CD4-positive, alpha-beta T cell treated with Interferon gamma for 1 hour (primary cell): ENCODE data around the gene KRTAP22-2.

Experiments used
- DNase-seq: peaks from one replicate; pipeline ENCODE4 v3.0.0-alpha.2; 2020

KRTAP22-2 gene

GRCh38 chr21:30561957-30562356, 28.2 kb downstream of the KRTAP22-2 start:
- no peak for DNase-seq

GRCh38 chr21:30561264-30561895, 28.8 kb downstream of the KRTAP22-2 start, which contains the start of gene KRTAP19-7:
Gene KRTAP19-7 (minus strand): TSS chr21:30561314. CDS start chr21:30561289, 25 bp downstream.
- DNase-seq, result no peak

- DNase-seq, result no peak
Measured at GRCh38 chr21:30555095-30555494, 35.1 kb downstream of the KRTAP22-2 start.

GRCh38 chr21:30552782-30553181, 37.4 kb downstream of the KRTAP22-2 start:
- no peak for DNase-seq

GRCh38 chr21:30541764-30542163, 48.4 kb downstream of the KRTAP22-2 start, which contains the start of gene KRTAP19-6:
Gene KRTAP19-6 (minus strand): TSS chr21:30541864. CDS start chr21:30541833, 31 bp downstream.
- DNase-seq, result no peak
